Measurements from ENCODE around the gene PIAS4.

Gene PIAS4

GRCh38 chr19:4080473-4080872 is 72.9 kb downstream of the PIAS4 start:
- no peak for DNase-seq

GRCh38 chr19:4081441-4082129 is 74.0 kb downstream of the PIAS4 start:
- no peak for DNase-seq

- no peak for DNase-seq
Measured at GRCh38 chr19:4082172-4082571, 74.6 kb downstream of the PIAS4 start.

GRCh38 chr19:4083677-4084546 is 76.4 kb downstream of the PIAS4 start:
- DNase-seq: no peak

GRCh38 chr19:4084547-4084877 is 77.0 kb downstream of the PIAS4 start:
- DNase-seq: no peak

- no peak for DNase-seq
Measured at GRCh38 chr19:4086411-4086867, 78.9 kb downstream of the PIAS4 start.

GRCh38 chr19:4087787-4088679 is 80.5 kb downstream of the PIAS4 start:
- no peak for DNase-seq

GRCh38 chr19:4088975-4089374 is 81.4 kb downstream of the PIAS4 start:
- no peak for DNase-seq

Measured in NCI-H1436 treated with DMSO at 0.1 percent for 48 hours (cell line).